Measurements from ENCODE around the gene CENPL. TPM values are rescaled to one million over a fixed set of nuclear protein-coding genes. Genes with fewer than 3 reads are reported as not detected.
"Not testable (repeated sequence)": the region's sequence is repeated elsewhere in the genome, so short reads cannot be mapped to it uniquely, and the experiment has no call there.

Gene CENPL
- total and polyA plus RNA-seq, 2 experiments from 2014 or later, result 4.9 to 10.9 TPM

- Histone ChIP-seq H3K36me3 (peaks cover 44% of the 10 kb centered on the region), H3K27ac (no peak overlapping the region), H3K4me1 (ENCODE audit: low read depth) (peaks cover under 1% of the 10 kb centered on the region), H3K9me3 (ENCODE audit: low read depth) (no peaks in the 10 kb centered on the region), H3K27me3 (no peaks in the 10 kb centered on the region), H3K4me3 (no peak overlapping the region)
- DNase-seq (ENCODE audit: low read depth in 1 of 2, low spot score in 1 of 2), result no peak
- no peak for TF ChIP-seq CTCF (IDR thresholded peaks at IDR 0.05; ENCODE audit: low read depth, low read length)
Measured at GRCh38 chr1:173860065-173860464, 35.4 kb upstream of the CENPL start.

- H3K4me3 ChIP-seq; DNase-seq (ENCODE audit: low read depth in 1 of 2, low spot score in 1 of 2); H3K4me1 ChIP-seq (ENCODE audit: low read depth); H3K27me3 ChIP-seq; H3K27ac ChIP-seq; H3K9me3 ChIP-seq (ENCODE audit: low read depth): not testable (repeated sequence)
- H3K36me3 ChIP-seq, result peaks cover 41% of the 10 kb centered on the region
Measured at GRCh38 chr1:173859547-173859946, 34.9 kb upstream of the CENPL start.

- no peak for TF ChIP-seq CTCF (IDR thresholded peaks at IDR 0.05; ENCODE audit: low read depth, low read length)
- no peak for DNase-seq (ENCODE audit: low read depth in 1 of 2, low spot score in 1 of 2)
- Histone ChIP-seq H3K9me3 (ENCODE audit: low read depth) (no peaks in the 10 kb centered on the region), H3K4me3 (no peak overlapping the region), H3K4me1 (ENCODE audit: low read depth) (no peaks in the 10 kb centered on the region), H3K27ac (peak overlapping the region; percentile 7), H3K36me3 (peaks cover 28% of the 10 kb centered on the region), H3K27me3 (no peaks in the 10 kb centered on the region)
Measured at GRCh38 chr1:173857363-173857917, 32.8 kb upstream of the CENPL start.

GRCh38 chr1:173856903-173857302 is 32.2 kb upstream of the CENPL start:
- Histone ChIP-seq H3K9me3 (ENCODE audit: low read depth) (no peaks in the 10 kb centered on the region), H3K4me1 (ENCODE audit: low read depth) (no peaks in the 10 kb centered on the region), H3K27ac (peak overlapping the region; percentile 7), H3K36me3 (peaks cover 28% of the 10 kb centered on the region), H3K27me3 (no peaks in the 10 kb centered on the region), H3K4me3 (no peak overlapping the region)
- DNase-seq (ENCODE audit: low read depth in 1 of 2, low spot score in 1 of 2), result peak in 1 of 2 donors; percentile 16
- no peak for TF ChIP-seq CTCF (IDR thresholded peaks at IDR 0.05; ENCODE audit: low read depth, low read length)

- no peak for TF ChIP-seq CTCF (IDR thresholded peaks at IDR 0.05; ENCODE audit: low read depth, low read length)
- peaks cover 31% of the 10 kb centered on the region for H3K36me3 ChIP-seq
- H3K27ac ChIP-seq, result no peak overlapping the region
- H3K4me3 ChIP-seq, result no peak overlapping the region
- no peak for DNase-seq (ENCODE audit: low read depth in 1 of 2, low spot score in 1 of 2)
- no peaks in the 10 kb centered on the region for H3K4me1 ChIP-seq (ENCODE audit: low read depth)
- no peaks in the 10 kb centered on the region for H3K27me3 ChIP-seq
- H3K9me3 ChIP-seq (ENCODE audit: low read depth), result no peaks in the 10 kb centered on the region
Measured at GRCh38 chr1:173856014-173856413, 31.3 kb upstream of the CENPL start.

- Histone ChIP-seq H3K9me3 (ENCODE audit: low read depth) (no peaks in the 10 kb centered on the region), H3K4me3 (no peak overlapping the region), H3K36me3 (peaks cover 22% of the 10 kb centered on the region), H3K27me3 (no peaks in the 10 kb centered on the region), H3K27ac (peak overlapping the region; percentile 24), H3K4me1 (ENCODE audit: low read depth) (no peaks in the 10 kb centered on the region)
- no peak for TF ChIP-seq CTCF (IDR thresholded peaks at IDR 0.05; ENCODE audit: low read depth, low read length)
- peak in 1 of 2 donors; percentile 87 for DNase-seq (ENCODE audit: low read depth in 1 of 2, low spot score in 1 of 2)
Measured at GRCh38 chr1:173853074-173853473, 28.4 kb upstream of the CENPL start.

All from cardiac muscle cell (in vitro differentiated cells and primary cell).